COLO668 (cell line): ENCODE results near the gene SCAP.
A peak's percentile ranks its signal among the peaks of the same experiment; 100 is the strongest.

Experiments used
- DNase-seq: peaks from one replicate; lab custom pipeline; 2025; ENCODE audit not compliant: unreplicated experiment; lab: John Stamatoyannopoulos, UW

The SCAP gene

GRCh38 chr3:47432673-47433072 lies 43.1 kb downstream of the SCAP start:
- DNase-seq: no peak

DNA sequence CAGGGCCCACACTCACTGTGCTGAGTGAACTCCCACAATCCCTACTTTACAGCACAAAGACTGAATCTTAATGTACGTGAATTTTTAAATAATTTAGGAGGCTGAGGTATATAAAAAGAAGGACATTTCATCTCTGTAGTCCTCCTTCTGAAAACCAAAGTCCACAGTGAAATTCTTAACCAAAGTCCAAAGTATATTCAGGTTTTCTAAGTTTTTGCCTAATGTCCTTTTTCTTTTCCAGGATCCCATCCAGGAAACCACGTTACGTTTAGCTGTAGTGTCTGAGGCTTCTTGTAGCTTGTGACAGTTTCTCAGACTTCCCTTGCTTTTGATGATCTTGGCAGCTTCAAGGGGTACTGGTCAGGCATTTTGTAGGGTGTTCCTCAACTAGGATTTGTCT lies 44.5 kb downstream of the SCAP start:
- no peak for DNase-seq

DNA sequence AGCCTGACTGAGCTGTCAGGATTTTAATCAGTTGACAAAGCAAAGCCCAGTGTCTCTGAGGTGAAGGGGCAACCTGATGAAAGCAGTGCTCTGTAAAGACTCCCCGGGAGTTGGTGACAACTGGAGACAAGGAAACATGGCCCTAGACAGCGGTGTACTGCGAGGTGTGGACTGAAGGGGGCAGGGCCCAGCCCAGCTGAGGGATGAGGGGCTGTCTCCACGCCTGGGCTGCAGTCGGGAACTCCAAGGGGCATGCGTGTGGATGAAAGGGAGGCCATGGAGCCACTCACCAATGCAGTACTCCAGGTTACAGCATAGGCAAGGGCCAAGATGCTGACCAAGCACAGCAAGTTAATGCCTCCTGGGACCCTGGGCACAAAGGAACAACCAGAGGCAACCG lies 45.1 kb downstream of the SCAP start:
- no peak for DNase-seq

DNA sequence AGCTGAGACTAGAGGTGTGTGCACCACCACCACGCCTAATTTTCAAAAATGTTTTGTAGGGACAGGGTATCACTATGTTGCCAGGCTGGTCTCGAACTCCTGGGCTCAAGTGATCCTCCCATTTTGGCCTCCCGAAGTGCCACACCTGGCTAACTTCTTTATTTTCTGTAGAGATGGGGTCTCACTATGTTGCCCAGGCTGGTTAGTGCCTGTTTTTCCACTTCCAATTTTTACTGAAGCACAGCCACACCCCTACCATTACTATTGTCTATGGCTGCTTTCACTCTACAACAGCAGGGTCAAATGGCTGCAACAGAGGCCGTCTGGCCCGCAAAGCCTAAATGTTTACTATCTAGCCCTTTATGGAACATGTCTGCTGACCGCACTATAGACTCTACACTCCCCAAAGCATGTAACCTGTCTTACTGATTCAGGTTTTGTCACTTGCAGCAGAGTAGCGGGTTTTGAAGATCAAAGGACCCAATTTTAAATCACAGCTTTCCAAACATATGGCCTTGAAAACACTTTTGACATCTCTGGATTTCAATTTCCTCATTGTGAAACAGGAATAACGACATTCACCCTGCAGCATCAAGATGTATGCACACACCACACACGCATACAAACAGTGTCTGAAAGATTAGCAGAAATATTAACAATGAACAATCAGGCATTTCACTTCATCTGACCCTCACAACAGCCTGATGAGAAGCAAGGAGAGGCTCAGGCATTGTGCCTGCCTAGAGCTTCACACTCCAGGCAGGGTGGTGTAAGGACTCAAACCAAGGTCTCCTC lies 46.1 kb downstream of the SCAP start:
- no peak for DNase-seq

DNA sequence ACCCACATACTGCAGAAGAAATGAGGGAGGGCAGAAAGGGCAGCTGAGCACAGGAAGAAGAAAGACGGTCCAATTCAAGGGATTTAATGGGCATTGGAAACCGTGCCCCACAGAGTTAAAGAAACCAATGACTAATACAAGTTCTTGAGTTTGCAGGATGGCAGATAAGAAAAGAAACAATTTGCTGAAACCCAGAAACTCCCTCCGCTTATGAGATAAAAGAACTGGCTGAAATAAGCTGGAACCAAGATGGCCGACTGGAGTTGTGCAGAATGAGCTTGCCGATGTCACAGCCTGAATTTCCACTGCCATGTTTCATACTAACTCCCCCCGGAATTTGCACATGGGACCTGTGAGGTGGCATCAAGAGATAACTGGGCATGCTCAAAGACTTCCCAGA lies 47.1 kb downstream of the SCAP start:
- DNase-seq: no peak

DNA sequence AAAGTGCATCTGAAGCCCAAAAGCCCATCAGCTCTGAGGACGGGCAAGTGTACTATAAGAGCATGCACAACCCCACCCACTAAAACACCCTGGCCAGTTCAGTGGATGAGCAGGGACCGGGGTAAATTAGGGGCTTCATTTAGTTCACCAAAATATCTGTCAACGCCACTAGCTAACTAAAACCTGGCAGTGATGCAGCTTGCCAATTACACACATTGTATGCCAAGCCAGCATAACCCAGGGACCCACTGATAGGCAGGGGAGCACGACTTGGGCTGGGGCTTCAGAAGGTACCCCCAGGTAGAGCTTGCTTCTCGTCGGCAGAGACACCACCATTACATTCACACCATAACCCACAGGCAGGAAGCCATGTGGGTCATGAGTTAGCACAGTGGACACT lies 47.9 kb downstream of the SCAP start:
- no peak for DNase-seq

DNA sequence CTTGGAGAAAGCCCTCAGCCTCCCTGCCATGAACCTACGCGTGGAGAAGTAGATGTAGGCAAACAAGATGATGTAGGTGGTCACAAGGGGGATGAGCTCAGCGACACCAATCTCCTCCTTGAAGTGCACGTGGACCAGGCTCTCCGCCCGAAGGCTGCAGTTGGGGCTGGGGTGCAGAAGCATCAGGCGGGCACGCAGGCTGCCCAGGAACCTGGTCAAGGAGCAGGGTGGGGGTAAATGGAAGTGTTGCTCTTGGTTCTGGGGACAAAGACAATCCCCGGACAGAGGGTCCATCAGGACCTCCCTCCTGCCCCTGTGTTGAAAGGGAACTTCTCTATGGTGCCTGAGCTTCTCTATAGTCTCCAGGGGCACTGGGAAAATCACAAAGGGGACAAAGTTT lies 49.8 kb downstream of the SCAP start:
- DNase-seq: no peak

DNA sequence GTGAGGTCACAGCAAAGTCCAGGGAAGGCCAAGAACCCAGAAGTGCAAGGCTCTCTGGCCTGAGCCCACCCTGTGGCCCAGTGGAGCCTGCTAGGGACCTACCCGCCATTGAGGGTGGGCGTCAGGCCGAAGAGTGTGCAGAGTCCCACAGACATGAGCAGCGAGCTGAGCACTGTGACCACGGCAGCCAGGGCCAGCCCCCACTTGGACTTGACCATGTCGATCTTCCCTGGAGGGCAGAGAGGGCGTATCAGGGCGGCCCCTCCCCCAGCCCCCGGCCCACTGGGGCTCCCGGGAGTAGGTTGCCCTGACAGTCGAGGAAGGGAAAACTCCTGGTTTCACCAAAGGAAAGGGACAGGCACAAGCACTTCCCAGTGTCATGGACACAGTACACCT lies 50.4 kb downstream of the SCAP start:
- no peak for DNase-seq

- no peak for DNase-seq
Measured at GRCh38 chr3:47424434-47425382, 51.0 kb downstream of the SCAP start.

DNA sequence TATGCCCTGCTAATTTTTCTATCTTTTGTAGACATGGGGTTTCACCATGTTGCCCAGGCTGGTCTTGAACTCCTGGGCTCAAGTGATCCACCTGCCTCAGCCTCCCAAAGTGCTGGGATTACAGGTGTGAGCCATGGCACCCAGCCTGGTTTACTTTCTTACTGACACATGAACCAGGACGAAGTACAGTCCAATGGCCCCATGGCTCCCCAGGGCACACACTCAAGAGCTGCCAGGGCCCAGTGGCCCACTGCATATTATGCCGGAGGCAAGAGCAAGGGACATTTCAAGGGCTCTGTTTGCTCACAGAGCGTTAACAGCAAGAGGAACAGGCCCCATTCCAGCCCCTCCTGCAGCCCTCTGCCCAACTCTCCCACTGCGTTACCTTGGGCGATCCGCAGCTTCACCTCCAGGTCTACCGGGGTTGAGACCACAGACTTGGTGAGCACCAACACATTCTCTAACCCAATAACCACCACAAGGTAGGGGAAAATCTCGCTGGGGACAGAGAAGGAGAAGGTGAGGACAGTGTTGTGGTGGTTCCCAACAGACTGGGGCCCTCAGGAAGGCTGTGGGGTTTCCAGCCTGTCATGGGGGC lies 52.1 kb downstream of the SCAP start:
- no peak for DNase-seq

DNA sequence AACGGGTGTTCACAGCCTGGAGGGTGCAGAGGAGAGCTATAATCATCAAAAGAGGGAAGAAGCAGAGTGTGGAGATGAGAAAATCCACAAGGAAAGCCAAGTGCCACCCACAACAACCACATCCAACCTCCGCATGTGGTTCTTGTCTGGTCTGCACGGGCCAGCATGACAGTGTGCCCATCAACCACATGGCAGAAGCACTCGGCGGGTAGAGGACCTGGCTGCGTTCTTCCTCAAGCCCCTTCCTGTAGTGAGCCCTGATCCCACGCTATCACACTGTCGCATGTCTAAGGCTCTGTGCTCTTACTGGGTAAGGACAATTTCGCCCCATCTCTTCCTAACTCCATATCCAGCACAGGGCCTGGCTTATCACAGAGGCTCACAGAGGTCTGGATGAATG lies 53.0 kb downstream of the SCAP start:
- DNase-seq: no peak

- DNase-seq: no peak
Measured at GRCh38 chr3:47421741-47422649, 53.7 kb downstream of the SCAP start.

GRCh38 chr3:47420511-47421484 lies 54.9 kb downstream of the SCAP start:
- peak; percentile 69 for DNase-seq

DNA sequence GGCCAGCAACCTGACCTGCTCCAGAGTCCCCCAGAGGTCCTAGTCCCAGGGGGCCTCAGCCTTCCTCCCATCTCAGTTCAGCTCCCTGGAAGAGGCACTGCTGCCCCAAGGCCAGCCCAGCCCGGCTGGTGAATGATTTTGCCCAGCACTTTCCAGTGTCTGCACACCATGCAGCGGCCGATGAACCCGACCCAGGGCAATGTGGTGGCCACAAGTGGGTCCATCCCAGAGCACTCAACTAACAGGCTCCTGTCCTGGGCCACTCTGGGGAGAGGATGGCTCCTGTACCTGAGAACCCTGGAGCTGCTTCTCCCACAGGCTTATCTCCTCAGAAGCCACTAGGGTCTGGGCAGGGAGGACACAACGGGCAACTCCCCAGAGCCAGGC lies 55.7 kb downstream of the SCAP start:
- no peak for DNase-seq

DNA sequence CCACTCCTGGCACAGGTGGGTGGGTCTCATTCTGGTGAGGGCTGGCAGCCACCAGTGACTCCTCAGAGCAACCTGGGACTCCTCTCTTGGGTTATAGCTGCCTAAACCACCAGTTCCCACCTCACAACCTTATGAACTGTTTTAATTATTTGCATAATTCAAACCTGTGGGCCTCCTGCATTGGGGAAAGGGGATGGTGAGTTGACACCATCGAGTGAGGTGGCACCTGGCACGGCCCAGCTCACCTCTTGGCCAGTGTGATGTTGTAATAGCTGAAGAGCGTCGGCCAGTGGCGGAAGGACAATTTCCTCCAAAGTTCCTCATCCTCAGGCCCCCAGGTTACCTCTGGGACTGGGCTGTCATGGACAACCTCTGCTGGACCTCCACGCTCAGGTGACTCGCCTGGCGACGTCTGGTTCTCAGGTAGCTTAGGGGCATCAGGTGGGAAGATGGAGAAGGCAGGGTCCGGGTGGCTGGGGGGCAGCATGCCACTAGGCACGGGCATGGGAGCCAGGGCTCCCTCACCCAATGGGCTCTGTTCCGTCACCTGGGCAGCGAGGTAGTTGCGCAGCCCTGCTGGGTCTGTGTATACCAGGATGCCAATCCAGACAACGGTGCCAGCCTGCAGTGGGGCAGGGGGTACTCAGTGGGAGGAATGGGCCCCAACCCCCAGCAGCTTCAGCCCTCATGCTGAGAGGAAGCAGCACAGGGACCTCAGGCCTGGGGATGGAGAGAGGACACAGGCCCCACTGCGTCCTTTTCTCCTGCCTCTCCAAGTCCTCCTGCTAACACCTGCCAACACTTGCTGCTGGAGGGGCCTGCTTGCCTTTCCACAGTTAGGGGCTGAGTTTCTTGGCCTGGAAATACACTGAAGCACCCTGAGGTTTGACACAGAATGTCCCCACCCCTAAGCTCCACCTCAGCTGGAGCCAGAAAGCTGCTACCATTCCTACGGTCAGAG lies 56.4 kb downstream of the SCAP start:
- no peak for DNase-seq

DNA sequence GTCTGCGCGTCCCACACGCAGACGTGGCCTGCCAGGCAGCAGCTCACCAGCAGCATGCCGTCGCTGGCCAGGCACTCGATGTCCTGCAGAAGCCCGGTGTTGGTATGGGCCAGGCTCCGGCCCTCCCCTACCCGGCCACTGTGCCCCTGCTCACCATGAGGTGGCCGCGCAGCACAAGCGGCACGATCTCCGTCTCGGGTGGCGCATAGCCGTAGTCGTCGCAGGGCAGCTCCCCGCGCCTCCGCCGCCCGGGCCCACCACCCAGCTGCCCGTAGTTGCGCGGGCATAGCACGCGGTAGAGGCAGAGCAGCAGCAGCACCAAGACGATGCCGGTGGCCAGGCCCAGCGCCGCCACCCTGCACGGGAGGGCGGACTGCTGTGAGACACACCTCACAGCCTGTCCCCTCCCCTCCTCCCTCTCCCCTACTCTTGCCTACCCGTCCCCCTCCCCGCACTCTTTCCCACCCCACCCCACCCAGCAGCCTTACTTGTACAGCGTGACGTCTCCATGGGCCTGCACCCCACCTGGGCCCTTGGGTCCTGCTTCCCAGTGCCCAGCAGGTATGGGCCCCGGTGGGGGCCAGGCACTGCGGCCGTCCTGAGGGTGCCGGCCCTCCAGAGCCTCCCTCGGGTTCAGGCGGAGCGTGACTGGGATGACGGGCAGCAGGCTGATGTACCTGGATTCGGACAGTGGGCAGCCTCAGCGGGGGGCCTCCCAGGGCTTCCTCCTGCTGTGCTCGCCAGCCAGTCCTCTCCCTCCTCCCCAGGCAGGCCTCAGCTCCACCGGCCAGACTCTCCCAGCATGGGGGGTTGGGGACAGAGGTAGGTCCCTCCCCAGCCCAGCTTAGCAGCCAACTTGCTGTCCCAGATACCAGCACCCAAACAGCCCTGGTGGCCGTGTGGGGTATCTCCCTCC lies 57.3 kb downstream of the SCAP start:
- no peak for DNase-seq

- no peak for DNase-seq
Measured at GRCh38 chr3:47416041-47416440, 59.7 kb downstream of the SCAP start.
